HG03025 (cell line): Measurements from ENCODE around the gene ZNF398.
"Not testable (repeated sequence)": the region's sequence is repeated elsewhere in the genome, so short reads cannot be mapped to it uniquely, and the experiment has no call there.

Experiments
- ATAC-seq: cut with Tn5 transposase; IDR thresholded peaks from one replicate; pipeline ENCODE4 v1.9.1; 2021; ENCODE audit warnings: mild to moderate bottlenecking, moderate library complexity; ENCODE audit not compliant: unreplicated experiment, low FRiP score

ZNF398 gene

DNA sequence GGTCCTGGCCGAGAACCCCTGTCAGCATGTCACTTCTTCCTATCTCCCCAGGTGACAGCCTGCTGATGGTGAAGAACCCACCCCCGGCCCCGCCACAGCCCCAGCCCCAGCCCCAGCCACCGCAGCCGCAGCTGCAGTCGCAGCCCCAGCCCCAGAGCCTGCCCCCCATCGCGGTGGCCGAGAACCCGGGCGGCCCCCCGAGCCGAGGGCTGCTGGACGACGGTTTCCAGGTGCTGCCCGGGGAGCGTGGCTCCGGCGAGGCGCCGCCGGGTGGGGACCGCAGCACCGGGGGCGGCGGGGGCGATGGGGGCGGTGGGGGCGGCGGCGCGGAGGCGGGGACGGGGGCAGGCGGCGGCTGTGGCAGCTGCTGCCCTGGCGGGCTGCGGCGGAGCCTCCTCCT is 76.5 kb downstream of the ZNF398 start:
- ATAC-seq: no peak

DNA sequence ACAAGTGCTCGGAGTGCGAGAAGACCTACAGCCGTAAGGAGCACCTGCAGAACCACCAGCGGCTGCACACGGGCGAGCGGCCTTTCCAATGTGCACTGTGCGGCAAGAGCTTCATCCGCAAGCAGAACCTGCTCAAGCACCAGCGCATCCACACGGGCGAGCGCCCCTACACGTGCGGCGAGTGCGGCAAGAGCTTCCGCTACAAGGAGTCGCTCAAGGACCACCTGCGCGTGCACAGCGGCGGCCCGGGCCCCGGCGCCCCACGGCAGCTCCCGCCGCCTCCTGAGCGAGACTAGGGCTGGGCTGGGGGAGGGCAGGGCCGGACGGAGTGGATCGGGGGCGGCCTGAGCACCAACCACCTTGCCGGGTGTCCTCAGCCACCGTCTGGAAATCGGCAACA is 77.1 kb downstream of the ZNF398 start:
- ATAC-seq: no peak

DNA sequence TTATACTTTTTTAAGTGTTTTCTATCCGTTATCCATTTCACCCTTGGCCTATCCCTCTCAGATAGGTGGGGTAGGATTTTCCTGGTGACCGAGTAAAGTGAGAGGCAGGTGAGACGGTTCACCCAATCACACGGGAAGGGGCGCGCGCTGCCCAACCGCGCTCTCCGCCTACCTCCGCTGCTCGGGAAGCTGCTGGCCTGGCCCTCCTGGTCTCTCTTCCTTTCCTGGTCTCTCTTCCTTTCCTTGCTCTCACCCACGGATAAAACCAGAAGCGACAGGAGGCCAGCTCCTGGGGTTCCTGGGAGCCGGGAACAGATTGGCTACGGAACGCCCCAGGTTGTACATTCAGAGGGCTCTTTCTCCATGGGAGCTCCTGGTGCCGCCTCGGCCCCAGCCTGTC is 77.9 kb downstream of the ZNF398 start:
- ATAC-seq: no peak

DNA sequence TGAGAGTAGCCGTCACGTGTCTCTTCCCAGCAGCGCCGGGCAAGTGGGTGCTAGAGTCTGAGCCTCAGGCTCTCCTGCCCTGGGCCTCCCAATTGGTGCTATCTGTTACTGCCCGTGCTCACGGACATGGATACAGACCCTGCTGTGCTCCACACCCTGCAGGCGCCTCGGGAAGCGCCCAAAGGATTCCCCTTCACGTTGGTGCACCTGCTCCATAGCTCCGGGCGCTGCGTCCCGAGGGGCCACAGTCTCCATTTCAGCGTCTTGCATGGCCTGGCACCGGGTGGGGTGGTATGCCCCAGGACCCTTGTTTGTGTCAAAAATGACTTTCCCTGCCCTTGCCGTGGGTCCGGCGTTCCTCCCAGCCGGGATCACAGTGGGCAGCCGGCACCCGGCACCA is 78.4 kb downstream of the ZNF398 start:
- ATAC-seq: no peak

DNA sequence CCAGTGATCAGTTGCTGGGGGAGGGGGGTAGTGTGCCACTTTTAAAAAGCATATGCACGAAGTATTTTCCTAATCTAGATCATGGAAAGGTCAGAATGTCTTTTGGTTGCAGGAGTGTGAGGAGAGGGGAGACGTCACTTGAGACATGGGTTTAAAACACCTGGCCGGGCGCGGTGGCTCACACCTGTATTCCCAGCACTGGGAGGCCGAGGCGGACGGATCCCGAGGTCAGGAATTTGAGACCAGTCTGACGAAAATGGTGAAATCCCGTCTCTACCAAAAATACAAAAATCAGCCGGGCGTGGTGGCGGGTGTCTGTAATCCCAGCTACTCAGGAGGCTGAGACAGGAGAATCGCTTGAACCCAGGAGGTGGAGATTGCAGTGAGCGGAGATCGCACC is 79.1 kb downstream of the ZNF398 start:
- ATAC-seq: not testable (repeated sequence)

DNA sequence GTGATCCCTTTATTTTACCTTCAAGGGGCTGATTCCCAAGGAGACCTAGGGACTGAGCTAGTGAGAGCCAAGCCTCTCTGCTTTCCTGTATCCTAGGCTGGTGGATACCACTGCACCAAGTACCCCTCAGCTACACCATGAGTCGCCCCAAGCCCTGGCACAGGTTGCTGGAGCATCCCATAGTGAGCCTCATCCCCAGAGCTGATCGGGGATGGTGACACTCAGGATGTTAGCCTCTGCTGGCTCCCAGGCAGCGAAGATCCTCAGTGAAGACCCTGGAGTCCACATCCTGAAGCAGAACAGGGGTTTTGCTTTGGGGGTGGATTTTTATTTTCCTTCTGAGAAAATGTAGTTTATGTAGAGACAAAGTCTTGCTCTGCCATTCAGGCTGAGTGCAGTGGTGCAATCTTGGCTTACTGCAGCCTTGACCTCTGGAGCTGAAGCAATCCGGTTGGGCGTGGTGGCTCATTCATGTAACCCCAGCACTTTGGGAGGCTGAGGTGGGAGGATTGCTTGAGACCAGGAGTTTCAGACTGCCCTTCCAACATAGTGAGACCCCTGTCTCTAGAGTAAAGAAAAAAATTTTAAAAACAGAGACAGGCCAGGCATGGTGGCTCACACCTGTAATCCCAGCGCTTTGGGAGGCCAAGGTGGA is 79.7 kb downstream of the ZNF398 start:
- ATAC-seq: no peak

DNA sequence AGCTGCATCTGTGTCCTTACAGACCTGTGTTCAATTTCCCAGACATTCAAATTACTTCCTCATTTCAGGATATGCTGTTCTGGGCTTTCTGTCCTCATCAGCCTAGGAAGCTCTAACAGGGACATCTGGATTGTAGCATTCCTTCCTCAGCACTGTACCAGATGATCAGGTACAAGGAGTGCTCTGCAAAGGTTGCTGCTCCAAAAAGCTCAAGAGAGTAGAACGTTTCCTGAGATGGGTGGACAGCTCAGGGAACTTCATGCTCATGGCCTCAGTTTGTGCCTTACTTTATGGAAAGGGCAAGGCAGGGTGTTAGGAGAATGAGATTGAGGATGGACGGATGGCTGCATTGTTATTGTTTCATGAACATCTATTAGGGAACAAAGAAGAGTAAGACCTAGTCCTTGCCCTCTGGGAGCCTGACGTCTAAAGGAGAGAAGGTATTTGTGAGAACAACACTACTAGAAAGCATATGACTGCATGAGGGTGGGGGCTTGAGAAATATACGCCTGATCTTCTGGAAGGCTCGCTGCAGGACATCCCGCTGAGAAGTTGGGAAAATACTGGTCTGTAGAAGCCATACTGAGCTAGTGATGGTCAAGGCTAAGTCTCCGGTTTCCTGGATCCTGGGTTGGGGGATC is 81.7 kb downstream of the ZNF398 start:
- no peak for ATAC-seq

DNA sequence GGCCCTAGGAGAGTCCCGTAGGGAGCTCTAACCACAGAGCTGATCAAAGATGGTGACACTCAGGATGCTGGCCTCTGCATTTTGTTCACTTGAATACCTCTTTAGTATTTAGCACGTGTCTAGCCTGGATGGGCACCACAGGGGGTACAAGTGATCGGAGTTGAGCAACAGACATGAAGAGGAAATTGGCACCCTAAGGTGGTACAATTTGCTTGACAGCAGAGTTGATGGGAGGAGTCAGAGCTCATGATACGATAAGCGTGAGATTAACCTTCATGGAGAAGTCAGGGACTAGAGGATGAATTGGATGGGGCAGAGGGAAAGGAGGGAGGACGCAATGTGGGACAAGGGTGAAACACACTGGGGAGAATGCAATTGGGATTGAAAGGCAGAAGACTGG is 82.3 kb downstream of the ZNF398 start:
- ATAC-seq: no peak

DNA sequence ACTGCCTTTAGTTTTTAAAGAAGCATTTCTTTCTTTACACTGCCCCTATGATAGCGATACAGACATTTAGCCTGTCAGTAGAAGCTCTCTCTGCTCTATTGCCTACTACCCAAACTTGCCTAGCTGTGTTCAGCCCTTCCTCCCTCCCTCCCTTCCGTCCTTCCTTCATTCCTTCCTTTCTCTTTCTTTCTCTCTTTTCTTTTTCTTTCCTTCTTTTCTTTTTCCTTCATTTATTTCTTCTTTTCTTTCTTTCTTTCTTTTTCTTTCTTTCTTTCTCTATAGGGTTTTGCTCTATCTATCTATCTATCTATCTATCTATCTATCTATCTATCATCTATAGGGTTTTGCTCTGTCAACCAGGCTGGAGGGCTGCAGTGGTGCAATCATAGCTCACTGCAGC is 85.1 kb downstream of the ZNF398 start:
- ATAC-seq: no peak
